HG03520 (cell line): Measurements from ENCODE around the gene TRAPPC13.
"Not testable (repeated sequence)": the region's sequence is repeated elsewhere in the genome, so short reads cannot be mapped to it uniquely, and the experiment has no call there.

Source experiments
- ATAC-seq: cut with Tn5 transposase; IDR thresholded peaks from one replicate; pipeline ENCODE4 v1.9.1; 2021; ENCODE audit warnings: mild to moderate bottlenecking, moderate library complexity; ENCODE audit not compliant: unreplicated experiment

Gene TRAPPC13

GRCh38 chr5:65676056-65676455, 51.2 kb downstream of the TRAPPC13 start:
- not testable (repeated sequence) for ATAC-seq

GRCh38 chr5:65682148-65682547, 57.3 kb downstream of the TRAPPC13 start:
- ATAC-seq, result no peak

- ATAC-seq, result no peak
These were observed 68.3 kb downstream of the TRAPPC13 start for GRCh38 chr5:65693121-65693520.

DNA sequence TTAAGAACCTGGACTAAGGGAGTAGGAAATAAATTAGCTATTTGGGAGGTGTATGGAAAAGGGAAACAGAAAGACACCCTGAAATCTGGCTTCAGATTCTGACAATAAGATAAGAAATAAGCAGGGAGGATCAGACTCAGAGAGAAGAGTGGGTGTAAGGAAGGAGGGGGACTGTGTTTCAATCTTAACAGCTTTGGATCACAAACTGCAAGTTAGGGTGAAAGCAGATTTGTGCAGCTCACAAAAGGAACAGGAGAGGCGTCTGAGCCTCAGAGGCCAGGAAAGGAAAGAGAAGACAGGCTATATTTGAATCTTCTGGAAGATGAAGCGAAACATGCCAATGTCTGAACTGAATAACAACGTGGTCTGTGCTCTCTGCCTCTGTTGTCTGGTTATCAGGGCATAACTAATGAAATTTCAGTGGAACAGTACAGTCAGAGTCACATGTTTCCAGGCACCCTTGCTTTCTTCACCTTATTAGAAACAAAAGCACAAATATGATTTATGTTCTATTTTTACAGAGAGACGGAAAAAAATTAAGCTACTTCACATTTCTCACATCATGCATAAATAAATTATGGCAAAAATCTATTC, 70.4 kb downstream of the TRAPPC13 start:
- ATAC-seq, result no peak

- no peak for ATAC-seq
These were observed 71.1 kb downstream of the TRAPPC13 start for GRCh38 chr5:65695896-65696295.

DNA sequence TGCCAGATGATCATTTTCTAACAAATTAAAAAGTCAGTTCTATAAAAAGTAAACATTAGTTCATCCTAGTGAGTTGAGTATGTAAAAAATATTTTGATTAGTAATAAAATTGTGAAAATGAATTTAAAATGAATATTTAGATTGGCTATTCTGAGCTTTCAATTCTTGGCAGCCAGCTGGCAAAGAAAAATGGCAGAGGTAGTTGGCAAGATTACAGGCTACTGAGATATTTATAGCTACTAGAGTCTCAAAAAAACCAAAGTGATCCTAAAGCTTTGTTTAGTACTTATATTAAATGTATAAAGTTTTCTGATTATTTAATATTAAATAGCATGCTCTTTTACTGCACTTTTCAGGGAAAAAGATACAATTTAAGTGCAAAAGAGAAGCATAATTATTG, 72.1 kb downstream of the TRAPPC13 start:
- no peak for ATAC-seq

DNA sequence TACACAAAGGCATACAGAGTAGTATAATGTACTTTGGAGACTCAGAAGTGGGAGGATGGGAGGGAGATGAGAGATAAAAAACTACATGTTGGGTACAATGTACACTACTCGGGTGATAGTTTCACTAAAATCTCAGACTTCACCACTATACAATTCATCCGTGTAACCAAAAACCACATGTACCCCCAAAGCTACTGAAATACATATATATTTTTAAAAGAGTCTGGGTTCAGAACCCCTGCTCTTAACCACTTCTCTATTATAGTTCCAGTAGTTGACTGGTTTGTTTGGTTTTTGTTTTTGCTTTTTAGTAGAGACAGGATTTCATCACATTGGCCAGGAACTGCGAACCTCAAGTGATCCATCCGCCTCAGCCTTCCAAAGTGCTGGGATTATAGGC, 74.5 kb downstream of the TRAPPC13 start:
- no peak for ATAC-seq

DNA sequence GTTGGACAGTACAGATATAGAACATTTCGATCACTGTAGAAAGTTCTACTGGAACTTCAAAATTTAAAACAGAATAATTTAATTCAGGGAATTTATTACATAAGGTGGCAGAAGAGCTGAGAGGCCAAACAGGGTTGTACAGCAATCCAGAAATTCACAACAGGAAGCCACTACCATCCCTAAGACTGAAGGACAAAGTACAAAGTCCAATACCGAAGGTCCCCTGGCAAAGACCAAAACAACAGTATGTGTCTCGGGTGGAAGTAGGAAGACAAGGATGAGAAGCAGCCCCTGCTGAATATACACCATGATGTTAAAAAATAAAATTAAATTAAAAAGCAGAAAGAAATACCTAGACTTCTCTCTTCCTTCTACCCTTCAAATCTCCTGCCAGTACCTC, 77.2 kb downstream of the TRAPPC13 start:
- no peak for ATAC-seq

- ATAC-seq, result no peak
These were observed 79.9 kb downstream of the TRAPPC13 start for GRCh38 chr5:65704621-65705239.

GRCh38 chr5:65707663-65708062, 82.8 kb downstream of the TRAPPC13 start:
- ATAC-seq, result no peak

- ATAC-seq, result no peak
These were observed 83.3 kb downstream of the TRAPPC13 start for GRCh38 chr5:65708145-65708544.
